ENCODE results near the gene RFPL1. TPM values are rescaled to one million over a fixed set of nuclear protein-coding genes. Genes with fewer than 3 reads are reported as not detected.

The RFPL1 gene
- total and polyA plus RNA-seq, 2 of the 13 experiments (the other 11 are each of a cell fraction or from before 2014, with no cell fraction given) = not detected

GRCh38 chr22:29482253-29482652 is 43.9 kb downstream of the RFPL1 start:
- Histone ChIP-seq H3K27me3 (ENCODE audit: control insufficient read depth in 1 of 2, insufficient read depth in 2 of 2, low read length in 2 of 2) (peaks cover 3 to 25% of the 10 kb centered on the region in 2 experiments; a peak in 4 of 5 replicates), H3K36me3 (replicated peaks in 1 of 2; ENCODE audit: control insufficient read depth in 1 of 2, insufficient read depth in 2 of 2, low read length in 2 of 2) (no peaks in the 10 kb centered on the region), H3K27ac (ENCODE audit: extremely low read length, insufficient read depth, low read length) (no peak overlapping the region), H3K4me1 (ENCODE audit: insufficient read depth, low read length) (peaks cover 13% of the 10 kb centered on the region; the same call in 1 of the 2 replicates), H3K79me2 (ENCODE audit: insufficient read depth, low read length) (no peaks in the 10 kb centered on the region), H3K4me2 (ENCODE audit: low read depth, low read length) (no peak overlapping the region), H3K9ac (ENCODE audit: insufficient read depth, low read depth, low read length) (no peak overlapping the region), H2AFZ (ENCODE audit: low read length) (no peak overlapping the region), H3K9me3 (ENCODE audit: low read length) (no peaks in the 10 kb centered on the region), H3K4me3 (replicated peaks in 1 of 3; ENCODE audit: insufficient read depth in 1 of 3, low read depth in 2 of 3, low read length in 3 of 3) (no peak overlapping the region), H4K20me1 (ENCODE audit: insufficient read depth, low read length) (peaks cover 7% of the 10 kb centered on the region; the same call in 1 of the 2 replicates)
- BruUV-seq (replicated peaks) = no TSS peak
- FAIRE-seq = no peak
- WGBS (ENCODE audit: low lambda C conversion rate) = 40% methylated on average over 9 of the region's 11 CpGs
- ChIA-PET POLR2A (no interaction called here), CTCF (ENCODE audit: low intra/inter-chr PET ratio, low total read pairs) (no interaction called here)
- DNase-seq (ENCODE audit: low spot score) = no peak
- ATAC-seq = no peak
- intact Hi-C loops (cut with micrococcal nuclease; ENCODE audit: unreplicated experiment) (loop anchor here (1.0 kb wide), 1 partner anchor 27 kb away; no protein-coding TSS in a partner anchor), in situ Hi-C loops (cut with HindIII; ENCODE audit: extremely low pct_ligation_motif_present, low pct_unique_long_range_greater_than_20kb) (no loop called here)
- TF ChIP-seq ZNF724P (CRISPR knock-in tag; IDR thresholded peaks at IDR 0.05; ENCODE audit: borderline replicate concordance) (no peak), TBL1XR1 (IDR thresholded peaks at IDR 0.05; ENCODE audit: borderline replicate concordance, low read length, partially characterized antibody) (no peak)

GRCh38 chr22:29482726-29483125 is 44.3 kb downstream of the RFPL1 start:
- H3K9me3 ChIP-seq (ENCODE audit: low read length) = no peaks in the 10 kb centered on the region
- ChIA-PET CTCF (ENCODE audit: low intra/inter-chr PET ratio, low total read pairs) (no interaction called here), POLR2A (no interaction called here)
- H3K36me3 ChIP-seq (replicated peaks in 1 of 2; ENCODE audit: control insufficient read depth in 1 of 2, insufficient read depth in 2 of 2, low read length in 2 of 2) = no peaks in the 10 kb centered on the region
- H3K79me2 ChIP-seq (ENCODE audit: insufficient read depth, low read length) = no peaks in the 10 kb centered on the region
- no peak overlapping the region for H3K27ac ChIP-seq (ENCODE audit: extremely low read length, insufficient read depth, low read length)
- intact Hi-C loops (cut with micrococcal nuclease; ENCODE audit: unreplicated experiment) (loop anchor here (1.0 kb wide), 1 partner anchor 27 kb away; no protein-coding TSS in a partner anchor), in situ Hi-C loops (cut with HindIII; ENCODE audit: extremely low pct_ligation_motif_present, low pct_unique_long_range_greater_than_20kb) (no loop called here)
- 46% methylated on average over 7 of the region's 7 CpGs for WGBS (ENCODE audit: low lambda C conversion rate)
- FAIRE-seq (no peak), DNase-seq (ENCODE audit: low spot score) (no peak), ATAC-seq (no peak; the same call in 2 of the 3 replicates)
- H4K20me1 ChIP-seq (ENCODE audit: insufficient read depth, low read length) = peaks cover 7% of the 10 kb centered on the region; the same call in 1 of the 2 replicates
- no peak overlapping the region for H3K4me3 ChIP-seq (replicated peaks in 1 of 3; ENCODE audit: insufficient read depth in 1 of 3, low read depth in 2 of 3, low read length in 3 of 3)
- H3K27me3 ChIP-seq (ENCODE audit: control insufficient read depth in 1 of 2, insufficient read depth in 2 of 2, low read length in 2 of 2) = peaks cover 3 to 21% of the 10 kb centered on the region in 2 experiments; a peak in 4 of 5 replicates
- no peak overlapping the region for H2AFZ ChIP-seq (ENCODE audit: low read length)
- BruUV-seq (replicated peaks) = no TSS peak
- peaks cover 13% of the 10 kb centered on the region; the same call in 1 of the 2 replicates for H3K4me1 ChIP-seq (ENCODE audit: insufficient read depth, low read length)
- no peak overlapping the region for H3K9ac ChIP-seq (ENCODE audit: insufficient read depth, low read depth, low read length)
- H3K4me2 ChIP-seq (ENCODE audit: low read depth, low read length) = no peak overlapping the region
- TF ChIP-seq PLSCR1 (CRISPR knock-in tag; IDR thresholded peaks at IDR 0.05; ENCODE audit: borderline replicate concordance) = no peak
- no peak for TF ChIP-seq ZNF557 (CRISPR knock-in tag; IDR thresholded peaks at IDR 0.05)
- TF ChIP-seq ZNF691 (CRISPR knock-in tag; IDR thresholded peaks at IDR 0.05; ENCODE audit: borderline replicate concordance, low read depth) = no peak
- TF ChIP-seq ZNF580 (CRISPR knock-in tag; IDR thresholded peaks at IDR 0.05; ENCODE audit: borderline replicate concordance, low read depth) = no peak
- no peak for TF ChIP-seq MAFF (IDR thresholded peaks at IDR 0.05; ENCODE audit: low read depth, low read length)
- TF ChIP-seq FOXO1 (CRISPR knock-in tag; IDR thresholded peaks at IDR 0.05) = no peak
- no peak for TF ChIP-seq CREB3 (CRISPR knock-in tag; IDR thresholded peaks at IDR 0.05)
- no peak for TF ChIP-seq HNF1B (CRISPR knock-in tag; IDR thresholded peaks at IDR 0.05)
- no peak for TF ChIP-seq DBP (CRISPR knock-in tag; IDR thresholded peaks at IDR 0.05; ENCODE audit: not compliant biosample characterization)
